A549 (cell line): ENCODE data around the gene C3orf22. TPM values are rescaled to one million over a fixed set of nuclear protein-coding genes. Genes with fewer than 3 reads are reported as not detected.

Source experiments
- ATAC-seq, 2 experiments: fragments of 200-7000 bp in 1 of 2; fragments of >200 bp in 1 of 2; cut with Nextera tagmentation in 1 of 2; cut with Tn5 transposase in 1 of 2; 3 replicates each; pipeline versions ENCODE4 v1.8.0 to v1.9.1; 2018 to 2020; ENCODE audit warnings: mild to moderate bottlenecking in 1 of 2, moderate library complexity in 1 of 2
- CTCF ChIA-PET: fragments of 300-600 bp; sonication (Branson Sonifier 250); formaldehyde crosslinking; extraction: SDS; loops from one replicate; lab custom pipeline; 2021; ENCODE audit warnings: antibody characterized with exemption, inconsistent platforms; lab: Yijun Ruan, JAX
- POLR2A ChIA-PET: fragments of 350-600 bp; formaldehyde crosslinking; extraction: SDS; loops from one replicate; lab custom pipeline; 2021; ENCODE audit warnings: antibody characterized with exemption, inconsistent platforms; lab: Yijun Ruan, JAX
- DNase-seq, 2 experiments: peaks; one replicate each; pipeline versions ENCODE4 v3.0.0 to v3.0.0-alpha.2; 2011 to 2016; ENCODE audit warnings: low read depth in 1 of 2, low spot score in 1 of 2
- FAIRE-seq: peaks from 2 replicates; lab custom pipeline; 2011; peaks lifted over from hg19 to GRCh38; lab: Jason Lieb, UNC
- H3K27ac ChIP-seq, 2 experiments: fragments of >200 bp; sonication (Bioruptor Twin); formaldehyde crosslinking; 3 replicates each; pipeline ENCODE4 v1.5.1; 2016 to 2017
- H3K4me1 ChIP-seq: fragments of >200 bp; sonication (Bioruptor Twin); formaldehyde crosslinking; 3 replicates; pipeline ENCODE4 v1.6.1; 2016
- H3K4me2 ChIP-seq: fragments of >200 bp; sonication (Bioruptor Twin); formaldehyde crosslinking; 3 replicates; pipeline ENCODE4 v1.6.1; 2016
- H3K4me3 ChIP-seq: fragments of >200 bp; sonication (Bioruptor Twin); formaldehyde crosslinking; 3 replicates; pipeline ENCODE4 v1.5.1; 2016
- H3K9me3 ChIP-seq: fragments of >200 bp; sonication (Bioruptor Twin); formaldehyde crosslinking; 3 replicates; pipeline ENCODE4 v1.6.1; 2016
- BHLHE40 ChIP-seq: IDR thresholded peaks from 2 replicates; pipeline ENCODE4 v1.6.1; 2012; ENCODE audit warnings: low read depth, low read length, inconsistent platforms
- CHD4 ChIP-seq: fragments of 200-600 bp; sonication (generic); IDR thresholded peaks from 2 replicates; pipeline ENCODE4 v1.6.1; 2016; ENCODE audit warnings: antibody characterized with exemption, mild to moderate bottlenecking, borderline replicate concordance
- EHF ChIP-seq: fragments of 250-450 bp; sonication (Bioruptor Pico); IDR thresholded peaks from 2 replicates; pipeline ENCODE4 v1.5.0; 2020; ENCODE audit warnings: mild to moderate bottlenecking
- EHMT2 ChIP-seq: fragments of 200-600 bp; sonication (generic); IDR thresholded peaks from 2 replicates; pipeline ENCODE4 v1.6.1; 2016; ENCODE audit warnings: antibody characterized with exemption, low read depth, mild to moderate bottlenecking, moderate library complexity
- FOSB ChIP-seq: fragments of 250-450 bp; sonication (Bioruptor Pico); IDR thresholded peaks from 2 replicates; pipeline ENCODE4 v1.5.0; 2020; ENCODE audit warnings: mild to moderate bottlenecking, moderate library complexity
- GATA3 ChIP-seq: IDR thresholded peaks from 2 replicates; pipeline ENCODE4 v1.6.1; 2012; ENCODE audit warnings: borderline replicate concordance
- HDAC2 ChIP-seq: fragments of 200-600 bp; sonication (generic); IDR thresholded peaks from 2 replicates; pipeline ENCODE4 v1.6.1; 2016
- JUN ChIP-seq, 2 experiments: fragments of >200 bp; sonication (Bioruptor Twin); formaldehyde crosslinking; IDR thresholded peaks; 2 replicates in 1 of 2; 3 replicates in 1 of 2; pipeline ENCODE4 v1.6.1; 2016 to 2017
- KDM1A ChIP-seq: fragments of 200-600 bp; sonication (generic); IDR thresholded peaks from 2 replicates; pipeline ENCODE4 v1.6.1; 2016; ENCODE audit warnings: low read depth, mild to moderate bottlenecking
- KDM5A ChIP-seq: fragments of 200-600 bp; sonication (generic); IDR thresholded peaks from 2 replicates; pipeline ENCODE4 v1.6.1; 2016; ENCODE audit warnings: antibody characterized with exemption, mild to moderate bottlenecking
- MAZ ChIP-seq: fragments of 150-350 bp; IDR thresholded peaks from 2 replicates; pipeline ENCODE4 v1.6.1; 2014; ENCODE audit warnings: antibody characterized with exemption, low read depth, low read length, borderline replicate concordance
- POLR2AphosphoS2 ChIP-seq: conservative IDR thresholded peaks from 2 replicates; pipeline ENCODE4 v1.6.1; 2012; ENCODE audit warnings: low read length, improper control_type of control experiment, inconsistent platforms
- RCOR1 ChIP-seq: fragments of 150-350 bp; IDR thresholded peaks from 2 replicates; pipeline ENCODE4 v1.6.1; 2014; ENCODE audit warnings: antibody characterized with exemption, low read length, low read depth
- TFCP2L1 ChIP-seq: fragments of 250-450 bp; sonication (Bioruptor Pico); IDR thresholded peaks from 2 replicates; pipeline ENCODE4 v1.5.0; 2021; ENCODE audit warnings: mild to moderate bottlenecking
- ZC3H11A ChIP-seq: fragments of 450-650 bp; IDR thresholded peaks from 2 replicates; pipeline ENCODE4 v1.6.1; 2014; ENCODE audit warnings: antibody characterized with exemption, mild to moderate bottlenecking
- ZNF302 ChIP-seq: fragments of 250-450 bp; sonication (Bioruptor Pico); IDR thresholded peaks from 2 replicates; pipeline ENCODE4 v1.9.0; 2021; ENCODE audit warnings: inconsistent platforms, mild to moderate bottlenecking, moderate library complexity
- WGBS: methylation state at CpG from one replicate; pipeline ENCODE4 v1.1.6; 2017; ENCODE audit errors: missing lambda C conversion rate; 5-methylcytosine and 5-hydroxymethylcytosine counted together
- polyA plus RNA-seq, 4 experiments: library from polyadenylated mRNA; depleted of rRNA in 3 of 4; stranded (reverse); fragments of >200 nt; fragmentation: RNase III in 1 of 4; extraction: RNeasy Plus Mini Kit Qiagen cat#74134 plus additional on column Dnase treatment in 1 of 4; gene quantifications; 2 replicates in 3 of 4; 3 replicates in 1 of 4; pipeline ENCODE4 v1.2.3, GENCODE V29; 2011 to 2017
- small RNA-seq, 6 experiments: library from RNA; depleted of rRNA; stranded (forward); fragments of <200 nt; gene quantifications; one replicate each; pipeline ENCODE3, GENCODE V24; 2012
- TF ChIP-seq, protein P1 (sequence below): fragments of 250-450 bp; sonication (Bioruptor Pico); IDR thresholded peaks from 2 replicates; pipeline ENCODE4 v1.5.0; 2021; ENCODE audit warnings: mild to moderate bottlenecking, moderate library complexity, borderline replicate concordance
- TF ChIP-seq, protein P2 (sequence below): IDR thresholded peaks from 2 replicates; pipeline ENCODE4 v1.6.1; 2012
- TF ChIP-seq, protein P3 (sequence below): fragments of >200 bp; sonication (Bioruptor Twin); formaldehyde crosslinking; IDR thresholded peaks from 3 replicates; pipeline ENCODE4 v1.5.1; 2016

Gene C3orf22
- polyA plus RNA-seq, 2 of the 4 experiments (the other 2 are of a cell fraction): not detected

DNA sequence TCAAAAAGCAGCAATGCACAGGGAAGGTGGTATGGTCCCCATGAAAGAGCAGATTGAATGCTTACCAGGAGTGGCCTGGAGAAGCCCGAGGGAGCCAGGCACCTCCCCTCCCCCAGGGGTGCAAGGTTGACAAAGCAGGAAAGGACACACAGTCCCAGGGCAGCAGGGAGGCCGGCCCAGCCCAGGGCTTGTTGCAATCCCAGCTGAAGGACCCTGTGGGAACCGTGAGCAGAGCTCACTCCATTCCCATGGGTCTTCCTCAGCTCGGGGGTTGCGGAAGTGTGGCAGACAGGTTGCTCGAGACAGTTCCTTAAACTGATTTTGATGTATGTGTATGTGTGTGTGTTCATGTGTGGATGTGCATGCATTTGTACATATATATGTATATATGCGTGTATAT lies 57.0 kb downstream of the C3orf22 start:
- CTCF ChIA-PET: no interaction called here
- 75% methylated on average over 5 of the region's 7 CpGs for WGBS
- no peak overlapping the region for H3K27ac ChIP-seq
- no peak for DNase-seq
- no peaks in the 10 kb centered on the region for H3K4me1 ChIP-seq
- H3K4me3 ChIP-seq: no peak overlapping the region
- TF ChIP-seq KDM1A (no peak), KDM5A (no peak), EHF (CRISPR knock-in tag) (no peak), TFCP2L1 (no peak), MAZ (no peak), BHLHE40 (no peak), FOSB (CRISPR knock-in tag) (no peak), EHMT2 (no peak), GATA3 (no peak), HDAC2 (no peak), CHD4 (no peak), JUN (IDR thresholded peaks at IDR 0.05) (no peak), ZC3H11A (no peak), RCOR1 (no peak)
- TF ChIP-seq, protein P1, sequence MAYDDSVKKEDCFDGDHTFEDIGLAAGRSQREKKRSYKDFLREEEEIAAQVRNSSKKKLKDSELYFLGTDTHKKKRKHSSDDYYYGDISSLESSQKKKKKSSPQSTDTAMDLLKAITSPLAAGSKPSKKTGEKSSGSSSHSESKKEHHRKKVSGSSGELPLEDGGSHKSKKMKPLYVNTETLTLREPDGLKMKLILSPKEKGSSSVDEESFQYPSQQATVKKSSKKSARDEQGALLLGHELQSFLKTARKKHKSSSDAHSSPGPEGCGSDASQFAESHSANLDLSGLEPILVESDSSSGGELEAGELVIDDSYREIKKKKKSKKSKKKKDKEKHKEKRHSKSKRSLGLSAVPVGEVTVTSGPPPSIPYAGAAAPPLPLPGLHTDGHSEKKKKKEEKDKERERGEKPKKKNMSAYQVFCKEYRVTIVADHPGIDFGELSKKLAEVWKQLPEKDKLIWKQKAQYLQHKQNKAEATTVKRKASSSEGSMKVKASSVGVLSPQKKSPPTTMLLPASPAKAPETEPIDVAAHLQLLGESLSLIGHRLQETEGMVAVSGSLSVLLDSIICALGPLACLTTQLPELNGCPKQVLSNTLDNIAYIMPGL: no peak
- TF ChIP-seq, protein P2, sequence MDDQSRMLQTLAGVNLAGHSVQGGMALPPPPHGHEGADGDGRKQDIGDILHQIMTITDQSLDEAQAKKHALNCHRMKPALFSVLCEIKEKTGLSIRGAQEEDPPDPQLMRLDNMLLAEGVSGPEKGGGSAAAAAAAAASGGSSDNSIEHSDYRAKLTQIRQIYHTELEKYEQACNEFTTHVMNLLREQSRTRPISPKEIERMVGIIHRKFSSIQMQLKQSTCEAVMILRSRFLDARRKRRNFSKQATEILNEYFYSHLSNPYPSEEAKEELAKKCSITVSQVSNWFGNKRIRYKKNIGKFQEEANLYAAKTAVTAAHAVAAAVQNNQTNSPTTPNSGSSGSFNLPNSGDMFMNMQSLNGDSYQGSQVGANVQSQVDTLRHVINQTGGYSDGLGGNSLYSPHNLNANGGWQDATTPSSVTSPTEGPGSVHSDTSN: no peak
- TF ChIP-seq, protein P3, sequence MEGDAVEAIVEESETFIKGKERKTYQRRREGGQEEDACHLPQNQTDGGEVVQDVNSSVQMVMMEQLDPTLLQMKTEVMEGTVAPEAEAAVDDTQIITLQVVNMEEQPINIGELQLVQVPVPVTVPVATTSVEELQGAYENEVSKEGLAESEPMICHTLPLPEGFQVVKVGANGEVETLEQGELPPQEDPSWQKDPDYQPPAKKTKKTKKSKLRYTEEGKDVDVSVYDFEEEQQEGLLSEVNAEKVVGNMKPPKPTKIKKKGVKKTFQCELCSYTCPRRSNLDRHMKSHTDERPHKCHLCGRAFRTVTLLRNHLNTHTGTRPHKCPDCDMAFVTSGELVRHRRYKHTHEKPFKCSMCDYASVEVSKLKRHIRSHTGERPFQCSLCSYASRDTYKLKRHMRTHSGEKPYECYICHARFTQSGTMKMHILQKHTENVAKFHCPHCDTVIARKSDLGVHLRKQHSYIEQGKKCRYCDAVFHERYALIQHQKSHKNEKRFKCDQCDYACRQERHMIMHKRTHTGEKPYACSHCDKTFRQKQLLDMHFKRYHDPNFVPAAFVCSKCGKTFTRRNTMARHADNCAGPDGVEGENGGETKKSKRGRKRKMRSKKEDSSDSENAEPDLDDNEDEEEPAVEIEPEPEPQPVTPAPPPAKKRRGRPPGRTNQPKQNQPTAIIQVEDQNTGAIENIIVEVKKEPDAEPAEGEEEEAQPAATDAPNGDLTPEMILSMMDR: no peak
- TF ChIP-seq, all 56 proteins: peak for 0
- H3K9me3 ChIP-seq: no peaks in the 10 kb centered on the region
- no peak for FAIRE-seq
- H3K4me2 ChIP-seq: no peak overlapping the region
- POLR2A ChIA-PET: no interaction called here
- no peak for ATAC-seq

DNA sequence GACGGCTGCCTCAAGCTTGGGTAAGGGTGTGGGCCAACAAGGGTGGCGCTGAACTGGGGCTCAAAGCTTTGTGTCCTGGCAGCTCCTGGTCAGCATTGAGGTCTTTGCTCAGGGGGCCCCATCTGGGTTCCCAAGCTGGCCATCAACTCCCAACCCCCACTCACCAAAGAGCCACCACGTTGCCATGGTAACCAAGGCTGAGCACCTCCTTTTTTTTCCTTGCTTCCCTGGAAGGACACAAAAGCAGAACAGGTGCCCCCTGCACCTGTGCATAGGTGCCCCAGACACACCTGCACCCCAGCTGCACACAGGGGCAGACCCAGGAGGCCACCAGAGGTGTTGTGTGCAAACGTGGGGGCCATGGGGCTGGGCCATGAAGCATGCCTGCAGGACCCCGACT lies 57.7 kb downstream of the C3orf22 start:
- DNase-seq (no peak), ATAC-seq (no peak)
- 100% methylated on average over 1 of the region's 5 CpGs for WGBS
- H3K4me2 ChIP-seq: no peak overlapping the region
- no peaks in the 10 kb centered on the region for H3K9me3 ChIP-seq
- CTCF ChIA-PET: no interaction called here
- no peak overlapping the region for H3K27ac ChIP-seq
- POLR2A ChIA-PET: no interaction called here
- TF ChIP-seq HDAC2: no peak
- TF ChIP-seq POLR2AphosphoS2: no peak
- TF ChIP-seq, all 56 proteins: peak for 0
- no peak overlapping the region for H3K4me3 ChIP-seq
- FAIRE-seq: no peak
- H3K4me1 ChIP-seq: no peaks in the 10 kb centered on the region

DNA sequence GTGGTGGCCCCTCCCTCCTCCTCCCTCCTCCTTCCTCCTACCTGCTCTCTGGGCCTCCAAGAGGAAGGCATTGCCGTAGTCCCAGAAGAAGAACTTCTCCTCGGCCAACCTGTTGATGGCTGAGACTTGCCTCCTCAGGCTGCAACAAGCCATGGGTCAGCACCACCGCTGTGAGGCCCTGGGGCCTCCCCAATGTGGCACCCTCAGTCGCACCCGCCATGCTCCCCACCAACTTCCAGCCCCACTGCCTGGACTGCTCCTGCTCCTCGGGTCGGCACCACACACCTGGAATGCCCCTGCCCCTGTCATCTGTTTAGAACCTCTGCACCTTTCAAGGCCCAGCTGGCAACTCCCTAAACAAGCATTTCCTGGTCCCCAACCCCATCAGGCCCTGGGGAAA lies 58.7 kb downstream of the C3orf22 start:
- H3K4me1 ChIP-seq: no peaks in the 10 kb centered on the region
- 81% methylated on average over 5 of the region's 7 CpGs for WGBS
- POLR2A ChIA-PET: no interaction called here
- ATAC-seq (no peak), FAIRE-seq (no peak)
- H3K4me3 ChIP-seq: no peak overlapping the region
- no peak overlapping the region for H3K4me2 ChIP-seq
- H3K9me3 ChIP-seq: no peaks in the 10 kb centered on the region
- H3K27ac ChIP-seq: no peak overlapping the region
- CTCF ChIA-PET: interaction anchor here (0.5 kb wide), 1 partner anchor 23 kb away, joined by 3 read pairs; no protein-coding TSS in a partner anchor
- no peak for TF ChIP-seq ZNF302 (CRISPR knock-in tag)
- TF ChIP-seq, all 56 proteins: peak for 0
- DNase-seq: no peak

Small RNAs within 50 kb of the gene (small RNA-seq; reads per million reads assigned to genes)
- gene RNA5SP138: 0 reads per million in 6 experiments

Other genes with a start within 250 kb of the C3orf22 start
- not detected in 2 replicates for gene KLF15, start 201.5 kb downstream of the C3orf22 start, polyA plus RNA-seq (2011; rRNA removed)
- gene KLF15, start 201.5 kb downstream of the C3orf22 start, polyA plus RNA-seq (2017; fragmentation: RNase III; extraction: RNeasy Plus Mini Kit Qiagen cat#74134 plus additional on column Dnase treatment): not detected in 3 replicates
- gene CFAP100, start 164.0 kb downstream of the C3orf22 start, polyA plus RNA-seq (2011; rRNA removed): not detected in 2 replicates
- not detected in 3 replicates for gene CFAP100, start 164.0 kb downstream of the C3orf22 start, polyA plus RNA-seq (2017; fragmentation: RNase III; extraction: RNeasy Plus Mini Kit Qiagen cat#74134 plus additional on column Dnase treatment)
- gene ZXDC, start 83.0 kb downstream of the C3orf22 start, polyA plus RNA-seq (2011; rRNA removed): 8.5 and 13.6 TPM in 2 replicates
- 5.8 to 6.1 TPM (median 6.0 TPM) in 3 replicates for gene ZXDC, start 83.0 kb downstream of the C3orf22 start, polyA plus RNA-seq (2017; fragmentation: RNase III; extraction: RNeasy Plus Mini Kit Qiagen cat#74134 plus additional on column Dnase treatment)
- gene UROC1, start 41.2 kb downstream of the C3orf22 start, polyA plus RNA-seq (2011; rRNA removed): not detected in 2 replicates
- not detected in 3 replicates for gene UROC1, start 41.2 kb downstream of the C3orf22 start, polyA plus RNA-seq (2017; fragmentation: RNase III; extraction: RNeasy Plus Mini Kit Qiagen cat#74134 plus additional on column Dnase treatment)
- gene CHST13, start 34.8 kb downstream of the C3orf22 start, polyA plus RNA-seq (2011; rRNA removed): 0.26 and 0.30 TPM in 2 replicates
- gene CHST13, start 34.8 kb downstream of the C3orf22 start, polyA plus RNA-seq (2017; fragmentation: RNase III; extraction: RNeasy Plus Mini Kit Qiagen cat#74134 plus additional on column Dnase treatment): 0.49 to 0.59 TPM (median 0.52 TPM) in 3 replicates
- gene TXNRD3, start 96.2 kb upstream of the C3orf22 start, polyA plus RNA-seq (2011; rRNA removed): 5.8 and 11.8 TPM in 2 replicates
- 4.4 to 5.2 TPM (median 4.6 TPM) in 3 replicates for gene TXNRD3, start 96.2 kb upstream of the C3orf22 start, polyA plus RNA-seq (2017; fragmentation: RNase III; extraction: RNeasy Plus Mini Kit Qiagen cat#74134 plus additional on column Dnase treatment)
- gene CHCHD6, start 145.3 kb upstream of the C3orf22 start, polyA plus RNA-seq (2011; rRNA removed): 13.7 and 15.0 TPM in 2 replicates
- gene CHCHD6, start 145.3 kb upstream of the C3orf22 start, polyA plus RNA-seq (2017; fragmentation: RNase III; extraction: RNeasy Plus Mini Kit Qiagen cat#74134 plus additional on column Dnase treatment): 18.1 to 18.9 TPM (median 18.3 TPM) in 3 replicates